C4-2B (cell line): Measurements from ENCODE around the gene NPB.

Source experiments
- H3K27ac ChIP-seq: fragments of 450-650 bp; 2 replicates; pipeline ENCODE4 v1.5.1; 2017
- CTCF ChIP-seq: fragments of 450-650 bp; conservative IDR thresholded peaks from 2 replicates; pipeline ENCODE4 v1.5.1; 2017; ENCODE audit warnings: mild to moderate bottlenecking
- ZFX ChIP-seq: fragments of 450-650 bp; IDR thresholded peaks from 2 replicates; pipeline ENCODE4 v1.6.1; 2017

The NPB gene

GRCh38 chr17:81885869-81886548 is 16.0 kb upstream of the NPB start:
- no peak overlapping the region for H3K27ac ChIP-seq
- TF ChIP-seq CTCF (no peak), ZFX (no peak)

GRCh38 chr17:81888105-81888987 is 13.7 kb upstream of the NPB start:
- H3K27ac ChIP-seq: no peak overlapping the region
- TF ChIP-seq ZFX: no peak

GRCh38 chr17:81888988-81889595 is 12.9 kb upstream of the NPB start:
- H3K27ac ChIP-seq: no peak overlapping the region
- TF ChIP-seq ZFX: no peak
- no peak for TF ChIP-seq CTCF

GRCh38 chr17:81889602-81890001 is 12.4 kb upstream of the NPB start:
- H3K27ac ChIP-seq: peak overlapping the region; percentile 95; the same call in 1 of the 2 replicates
- TF ChIP-seq CTCF: no peak

GRCh38 chr17:81890447-81891302 is 11.4 kb upstream of the NPB start:
- TF ChIP-seq ZFX (no peak), CTCF (no peak)
- peak overlapping the region; percentile 95 for H3K27ac ChIP-seq

GRCh38 chr17:81891303-81891552 is 10.8 kb upstream of the NPB start:
- no peak for TF ChIP-seq CTCF
- TF ChIP-seq ZFX: peak; percentile 56; the same call in 1 of the 2 replicates
- peak overlapping the region; percentile 95 for H3K27ac ChIP-seq

GRCh38 chr17:81895400-81895799 is 6.6 kb upstream of the NPB start:
- no peak for TF ChIP-seq ZFX
- TF ChIP-seq CTCF: no peak
- no peak overlapping the region for H3K27ac ChIP-seq
